Type B pancreatic cell (in vitro differentiated cells): ENCODE results near the gene PPP3CA. TPM values are rescaled to one million over a fixed set of nuclear protein-coding genes. Genes with fewer than 3 reads are reported as not detected.

ENCODE experiments used
- DNase-seq: peaks from one replicate; pipeline ENCODE4 v3.0.0; 2021; ENCODE audit warnings: mixed read lengths; ENCODE audit not compliant: unreplicated experiment; ENCODE audit errors: extremely low spot score
- H3K27ac Mint-ChIP-seq: 2 replicates; pipeline ENCODE4 v1.8.0; 2021; ENCODE audit warnings: mild to moderate bottlenecking, mixed read lengths
- H3K27me3 Mint-ChIP-seq: 2 replicates; pipeline ENCODE4 v1.8.0; 2021; ENCODE audit warnings: mixed read lengths
- H3K36me3 Mint-ChIP-seq: 2 replicates; pipeline ENCODE4 v1.8.0; 2021; ENCODE audit warnings: mixed read lengths
- H3K4me1 Mint-ChIP-seq: one replicate; pipeline ENCODE4 v1.8.0; 2021; ENCODE audit warnings: mixed read lengths; ENCODE audit not compliant: unreplicated experiment
- H3K4me3 Mint-ChIP-seq: 2 replicates; pipeline ENCODE4 v1.8.0; 2021; ENCODE audit warnings: mild to moderate bottlenecking, mixed read lengths
- H3K9me3 Mint-ChIP-seq: 2 replicates; pipeline ENCODE4 v1.8.0; 2021; ENCODE audit warnings: mixed read lengths
- total RNA-seq: library from RNA; stranded (reverse); gene quantifications from 2 replicates; pipeline ENCODE4 v1.2.1, GENCODE V29; 2021; ENCODE audit warnings: low replicate concordance
- TF ChIP-seq, protein P1 (sequence below): fragments of 200-600 bp; sonication (generic); conservative IDR thresholded peaks from 2 replicates; pipeline ENCODE4 v1.5.0; 2021; ENCODE audit warnings: antibody characterized with exemption, mild to moderate bottlenecking

Gene PPP3CA
- total RNA-seq, 1 donor from 2014 or later = 35.4 TPM

DNA sequence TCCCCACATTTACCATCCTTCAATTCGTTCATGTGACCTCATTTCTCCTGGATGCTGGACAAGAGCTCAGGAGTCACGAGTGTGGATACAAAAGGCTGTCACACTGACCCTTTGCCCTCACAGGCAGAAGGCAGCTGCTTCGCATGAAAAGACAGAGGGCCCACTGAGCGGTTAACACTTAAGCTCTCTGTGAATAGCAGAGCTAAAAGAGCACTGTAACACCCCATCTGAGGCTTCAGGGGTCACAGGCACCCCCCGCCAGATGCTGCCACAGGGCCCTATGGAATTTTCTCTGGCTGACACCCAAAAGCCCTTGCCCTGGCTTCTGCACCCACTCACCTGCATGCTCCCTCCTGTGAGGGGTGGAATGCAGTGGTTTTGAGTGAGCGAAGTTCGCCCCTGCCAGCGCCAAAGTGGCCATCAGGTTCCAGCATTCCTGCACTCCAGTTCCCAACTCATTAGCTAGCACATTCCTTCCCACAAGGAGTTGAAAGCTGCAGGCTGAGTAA, 360.9 kb downstream of the PPP3CA start:
- TF ChIP-seq, protein P1, sequence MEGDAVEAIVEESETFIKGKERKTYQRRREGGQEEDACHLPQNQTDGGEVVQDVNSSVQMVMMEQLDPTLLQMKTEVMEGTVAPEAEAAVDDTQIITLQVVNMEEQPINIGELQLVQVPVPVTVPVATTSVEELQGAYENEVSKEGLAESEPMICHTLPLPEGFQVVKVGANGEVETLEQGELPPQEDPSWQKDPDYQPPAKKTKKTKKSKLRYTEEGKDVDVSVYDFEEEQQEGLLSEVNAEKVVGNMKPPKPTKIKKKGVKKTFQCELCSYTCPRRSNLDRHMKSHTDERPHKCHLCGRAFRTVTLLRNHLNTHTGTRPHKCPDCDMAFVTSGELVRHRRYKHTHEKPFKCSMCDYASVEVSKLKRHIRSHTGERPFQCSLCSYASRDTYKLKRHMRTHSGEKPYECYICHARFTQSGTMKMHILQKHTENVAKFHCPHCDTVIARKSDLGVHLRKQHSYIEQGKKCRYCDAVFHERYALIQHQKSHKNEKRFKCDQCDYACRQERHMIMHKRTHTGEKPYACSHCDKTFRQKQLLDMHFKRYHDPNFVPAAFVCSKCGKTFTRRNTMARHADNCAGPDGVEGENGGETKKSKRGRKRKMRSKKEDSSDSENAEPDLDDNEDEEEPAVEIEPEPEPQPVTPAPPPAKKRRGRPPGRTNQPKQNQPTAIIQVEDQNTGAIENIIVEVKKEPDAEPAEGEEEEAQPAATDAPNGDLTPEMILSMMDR = no peak
- H3K4me1 Mint-ChIP-seq = peaks cover 6% of the 10 kb centered on the region
- no peak overlapping the region for H3K27ac Mint-ChIP-seq
- no peaks in the 10 kb centered on the region for H3K36me3 Mint-ChIP-seq
- H3K9me3 Mint-ChIP-seq = peaks cover 5% of the 10 kb centered on the region
- H3K4me3 Mint-ChIP-seq = no peak overlapping the region
- DNase-seq = no peak
- no peaks in the 10 kb centered on the region for H3K27me3 Mint-ChIP-seq

DNA sequence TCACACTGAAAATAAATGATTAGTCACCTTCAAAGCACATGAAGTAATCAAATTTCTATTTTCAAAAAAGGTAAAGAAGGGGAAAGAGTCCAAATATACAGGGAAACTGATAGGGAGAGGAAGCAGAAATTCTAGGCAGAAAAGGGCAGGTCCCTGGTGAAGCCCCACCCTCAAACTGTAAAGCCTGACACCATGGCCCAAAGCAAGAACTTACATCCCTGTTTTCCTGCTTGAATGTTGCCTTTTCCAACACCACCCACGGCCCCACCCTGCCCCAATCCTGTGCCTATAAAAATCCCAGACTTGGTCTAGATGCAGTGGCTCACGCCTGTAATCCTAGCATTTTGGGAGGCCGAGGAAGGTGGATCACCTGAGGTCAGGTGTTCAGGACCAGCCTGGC, 361.8 kb downstream of the PPP3CA start:
- Mint-ChIP-seq H3K4me3 (no peak overlapping the region), H3K4me1 (peaks cover 7% of the 10 kb centered on the region), H3K27ac (no peak overlapping the region), H3K36me3 (no peaks in the 10 kb centered on the region), H3K9me3 (peaks cover 5% of the 10 kb centered on the region), H3K27me3 (no peaks in the 10 kb centered on the region)
- TF ChIP-seq, protein P1 = no peak
- DNase-seq = no peak

DNA sequence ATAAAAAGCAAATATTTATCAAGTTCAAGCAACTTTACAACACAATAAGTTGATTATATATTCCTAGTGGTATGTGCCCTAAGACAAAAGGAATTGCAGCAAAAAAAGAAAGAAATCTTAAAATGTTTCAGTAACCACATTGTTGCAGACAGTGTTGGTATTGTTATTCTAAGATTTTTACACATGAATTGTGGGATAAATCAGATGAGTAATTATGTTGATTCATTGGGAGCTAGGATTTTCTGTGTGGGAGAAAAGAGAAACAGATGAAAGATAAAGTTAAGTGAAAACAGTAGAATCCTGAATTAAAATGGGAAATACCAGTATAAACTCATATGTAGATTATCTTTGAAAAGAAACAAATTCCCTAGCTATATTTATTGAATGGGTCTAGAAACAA, 362.4 kb downstream of the PPP3CA start:
- Mint-ChIP-seq H3K9me3 (peaks cover 5% of the 10 kb centered on the region), H3K36me3 (no peaks in the 10 kb centered on the region), H3K4me3 (no peak overlapping the region), H3K27ac (no peak overlapping the region), H3K27me3 (no peaks in the 10 kb centered on the region), H3K4me1 (peaks cover 7% of the 10 kb centered on the region)
- TF ChIP-seq, protein P1 = no peak
- DNase-seq = no peak

DNA sequence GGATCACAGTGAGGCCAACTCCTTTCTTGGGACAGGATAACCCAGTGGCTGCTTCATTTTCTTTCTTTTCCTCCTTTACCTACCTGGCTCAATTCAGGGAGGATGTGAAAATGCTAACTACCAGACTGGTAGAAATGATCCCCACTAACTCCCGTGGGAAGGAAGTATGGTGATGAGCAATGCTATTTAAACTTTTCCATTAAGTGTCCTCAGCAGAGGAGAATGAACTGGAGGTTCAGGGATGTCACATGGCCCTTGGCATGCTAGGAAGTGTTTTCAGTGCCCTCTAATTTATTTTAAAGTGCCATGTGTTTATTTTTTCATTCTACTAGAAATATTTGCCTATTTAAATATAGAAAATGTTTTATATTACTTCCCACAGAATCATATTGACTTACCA, 363.9 kb downstream of the PPP3CA start:
- H3K4me1 Mint-ChIP-seq = peaks cover 7% of the 10 kb centered on the region
- H3K36me3 Mint-ChIP-seq = no peaks in the 10 kb centered on the region

DNA sequence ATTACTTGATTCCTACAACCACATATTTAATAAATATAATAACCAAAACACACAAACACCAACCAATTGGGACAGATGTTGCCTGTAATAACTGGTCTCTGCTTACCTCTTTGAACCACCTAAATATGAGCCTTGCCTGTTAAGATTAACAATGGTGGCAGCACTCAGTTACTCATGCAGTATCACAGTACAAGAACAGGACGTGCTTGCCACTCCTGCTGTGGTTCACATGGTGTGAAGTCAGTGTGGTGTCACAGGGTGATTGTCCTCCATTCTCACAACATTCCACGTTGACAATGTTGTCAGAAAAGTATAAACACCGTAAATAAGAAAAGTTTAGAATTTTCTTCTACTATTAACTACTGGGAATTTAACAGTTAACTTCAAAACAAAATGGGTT, 365.0 kb downstream of the PPP3CA start:
- TF ChIP-seq, protein P1 = no peak

More for the DNA sequence above, 363.9 kb downstream of the PPP3CA start:
- Mint-ChIP-seq H3K27me3 (no peaks in the 10 kb centered on the region), H3K27ac (no peak overlapping the region), H3K4me3 (no peak overlapping the region), H3K9me3 (peaks cover 12% of the 10 kb centered on the region)
- TF ChIP-seq, protein P1 = no peak
- no peak for DNase-seq

More for the DNA sequence above, 365.0 kb downstream of the PPP3CA start:
- no peak for DNase-seq
- Mint-ChIP-seq H3K4me1 (peaks cover 12% of the 10 kb centered on the region), H3K4me3 (no peak overlapping the region), H3K27me3 (no peaks in the 10 kb centered on the region), H3K27ac (no peak overlapping the region), H3K9me3 (peaks cover 7% of the 10 kb centered on the region), H3K36me3 (no peaks in the 10 kb centered on the region)
